Natural killer cell (primary cell): Measurements from ENCODE around the gene TGFBR2. TPM values are rescaled to one million over a fixed set of nuclear protein-coding genes. Genes with fewer than 3 reads are reported as not detected.

ENCODE experiments used
- ATAC-seq, 3 donors: fragments of 150-1000 bp in 2 of 3; fragments of 200-7000 bp in 1 of 3; cut with Tn5 transposase; 1 replicate in 1 of 3; 2 replicates in 2 of 3; pipeline ENCODE4 v1.10.0; 2021; ENCODE audit warnings: mild to moderate bottlenecking in 2 of 3, moderate library complexity in 2 of 3
- DNase-seq, 2 donors: peaks; one replicate each; pipeline versions ENCODE4 v3.0.0 to v3.0.0-alpha.2; 2013 to 2021; ENCODE audit warnings: mixed read lengths in 1 of 2
- H3K27ac ChIP-seq: one replicate; pipeline ENCODE4 v1.5.1; 2013; ENCODE audit warnings: mild to moderate bottlenecking, low read length
- H3K27me3 ChIP-seq: one replicate; pipeline ENCODE4 v1.6.1; 2013; ENCODE audit warnings: low read length; ENCODE audit not compliant: control insufficient read depth, insufficient read depth
- H3K36me3 ChIP-seq: one replicate; pipeline ENCODE4 v1.6.1; 2013; ENCODE audit warnings: low read length; ENCODE audit not compliant: control insufficient read depth, insufficient read depth
- H3K4me1 ChIP-seq: one replicate; pipeline ENCODE4 v1.6.1; 2013; ENCODE audit warnings: low read length; ENCODE audit not compliant: control insufficient read depth, insufficient read depth
- H3K4me3 ChIP-seq: one replicate; pipeline ENCODE4 v1.5.1; 2013; ENCODE audit warnings: low read length
- H3K9me3 ChIP-seq: one replicate; pipeline ENCODE4 v1.6.1; 2013; ENCODE audit warnings: low read length; ENCODE audit not compliant: control insufficient read depth, insufficient read depth
- H3K27ac Mint-ChIP-seq, 2 donors: one replicate each; pipeline ENCODE4 v1.8.0; 2022; ENCODE audit warnings: mild to moderate bottlenecking in 2 of 2, mixed read lengths in 2 of 2, moderate library complexity in 1 of 2
- H3K27me3 Mint-ChIP-seq, 2 donors: one replicate each; pipeline ENCODE4 v1.8.0; 2022; ENCODE audit warnings: low read depth in 2 of 2, mixed read lengths in 2 of 2
- H3K36me3 Mint-ChIP-seq: one replicate; pipeline ENCODE4 v1.8.0; 2022; ENCODE audit warnings: mixed read lengths
- H3K4me1 Mint-ChIP-seq, 2 donors: one replicate each; pipeline ENCODE4 v1.8.0; 2022; ENCODE audit warnings: mixed read lengths in 2 of 2
- H3K4me3 Mint-ChIP-seq: one replicate; pipeline ENCODE4 v1.8.0; 2022; ENCODE audit warnings: mild to moderate bottlenecking, moderate library complexity, mixed read lengths
- H3K9me3 Mint-ChIP-seq, 2 donors: one replicate each; pipeline ENCODE4 v1.8.0; 2022; ENCODE audit warnings: mixed read lengths in 2 of 2
- CTCF ChIP-seq: fragments of 200-600 bp; IDR thresholded peaks from one replicate; pipeline ENCODE4 v1.8.0; 2022; ENCODE audit warnings: antibody characterized with exemption
- WGBS: methylation state at CpG from one replicate; pipeline ENCODE4 v1.1.7; 2013; ENCODE audit warnings: missing lambda C conversion rate; ENCODE audit not compliant: insufficient coverage; 5-methylcytosine and 5-hydroxymethylcytosine counted together
- intact Hi-C: fragments of 100-400 bp; cut with micrococcal nuclease; formaldehyde crosslinking; loops from one replicate; pipeline ENCODE4 v1.14.2; 2022
- total RNA-seq, 4 donors: library from RNA; stranded (reverse); fragments of 120-200 nt in 1 of 4; gene quantifications; one replicate each; pipeline versions ENCODE4 v1.2.3 to v1.2.4, GENCODE V29; 2013 to 2022

TGFBR2 gene
- total RNA-seq, 3 donors from 2014 or later (not counting 1 experiment from before 2014, with no cell fraction given), result 70.4 to 113 (median 99.3) TPM

- intact Hi-C loops, result no loop called here
- Mint-ChIP-seq H3K4me3 (no peak overlapping the region), H3K27me3 (no peaks in the 10 kb centered on the region), H3K27ac (no peak overlapping the region), H3K4me1 (peaks cover 20 to 25% of the 10 kb centered on the region in 2 donors), H3K36me3 (no peaks in the 10 kb centered on the region), H3K9me3 (no peaks in the 10 kb centered on the region)
- H3K27me3 ChIP-seq, result no peaks in the 10 kb centered on the region
- H3K4me1 ChIP-seq, result no peaks in the 10 kb centered on the region
- DNase-seq (no peak), ATAC-seq (no peak)
- no peak overlapping the region for H3K27ac ChIP-seq
- WGBS, result 97% methylated on average over 2 of the region's 4 CpGs
- no peak for TF ChIP-seq CTCF
- no peaks in the 10 kb centered on the region for H3K9me3 ChIP-seq
- H3K4me3 ChIP-seq, result no peak overlapping the region
- H3K36me3 ChIP-seq, result no peaks in the 10 kb centered on the region
Measured at GRCh38 chr3:30707825-30708224, 101.4 kb downstream of the TGFBR2 start.

GRCh38 chr3:30708472-30708871 lies 102.1 kb downstream of the TGFBR2 start:
- intact Hi-C loops, result no loop called here
- Mint-ChIP-seq H3K9me3 (no peaks in the 10 kb centered on the region), H3K27me3 (no peaks in the 10 kb centered on the region), H3K4me3 (no peak overlapping the region), H3K4me1 (peaks cover 14 to 19% of the 10 kb centered on the region in 2 donors), H3K36me3 (no peaks in the 10 kb centered on the region), H3K27ac (no peak overlapping the region)
- ATAC-seq, result no peak
- no peak overlapping the region for H3K27ac ChIP-seq
- no peaks in the 10 kb centered on the region for H3K9me3 ChIP-seq
- H3K36me3 ChIP-seq, result no peaks in the 10 kb centered on the region
- H3K4me3 ChIP-seq, result no peak overlapping the region
- DNase-seq, result no peak
- H3K4me1 ChIP-seq, result no peaks in the 10 kb centered on the region
- TF ChIP-seq CTCF, result no peak
- no peaks in the 10 kb centered on the region for H3K27me3 ChIP-seq

- ATAC-seq (no peak), DNase-seq (no peak)
- no peak for TF ChIP-seq CTCF
- no peaks in the 10 kb centered on the region for H3K9me3 ChIP-seq
- peaks cover 9 to 11% of the 10 kb centered on the region in 2 donors for H3K4me1 Mint-ChIP-seq
- no peaks in the 10 kb centered on the region for H3K27me3 Mint-ChIP-seq
- no peak overlapping the region for H3K27ac Mint-ChIP-seq
- H3K27ac ChIP-seq, result no peak overlapping the region
- H3K4me3 ChIP-seq, result no peak overlapping the region
- no peak overlapping the region for H3K4me3 Mint-ChIP-seq
- H3K27me3 ChIP-seq, result no peaks in the 10 kb centered on the region
- H3K4me1 ChIP-seq, result no peaks in the 10 kb centered on the region
- intact Hi-C loops, result no loop called here
- WGBS, result 100% methylated on average over 6 of the region's 7 CpGs
- no peaks in the 10 kb centered on the region for H3K36me3 ChIP-seq
- no peaks in the 10 kb centered on the region for H3K36me3 Mint-ChIP-seq
- H3K9me3 Mint-ChIP-seq, result no peaks in the 10 kb centered on the region
Measured at GRCh38 chr3:30710017-30710416, 103.6 kb downstream of the TGFBR2 start.

- DNase-seq, result no peak
- no peaks in the 10 kb centered on the region for H3K9me3 Mint-ChIP-seq
- no peak overlapping the region for H3K27ac ChIP-seq
- intact Hi-C loops, result no loop called here
- no peaks in the 10 kb centered on the region for H3K27me3 ChIP-seq
- no peaks in the 10 kb centered on the region for H3K36me3 Mint-ChIP-seq
- no peak overlapping the region for H3K4me3 Mint-ChIP-seq
- ATAC-seq, result no peak
- no peak for TF ChIP-seq CTCF
- H3K27ac Mint-ChIP-seq, result no peak overlapping the region
- peaks cover 9 to 11% of the 10 kb centered on the region in 2 donors for H3K4me1 Mint-ChIP-seq
- H3K4me1 ChIP-seq, result no peaks in the 10 kb centered on the region
- no peaks in the 10 kb centered on the region for H3K36me3 ChIP-seq
- H3K4me3 ChIP-seq, result no peak overlapping the region
- H3K27me3 Mint-ChIP-seq, result no peaks in the 10 kb centered on the region
- no peaks in the 10 kb centered on the region for H3K9me3 ChIP-seq
Measured at GRCh38 chr3:30711151-30711550, 104.8 kb downstream of the TGFBR2 start.
